Measurements from ENCODE around the gene CLDN20.

CLDN20 gene

GRCh38 chr6:155247618-155248007, 16.2 kb upstream of the CLDN20 start:
- Histone ChIP-seq H3K4me2 (ENCODE audit: low read length) (no peak overlapping the region), H3K79me2 (ENCODE audit: control insufficient read depth, insufficient read depth, low read length, poor library complexity) (no peaks in the 10 kb centered on the region), H3K79me1 (ENCODE audit: low read length) (no peaks in the 10 kb centered on the region), H3K4me1 (ENCODE audit: control insufficient read depth in 1 of 2, insufficient read depth in 2 of 2, low read length in 2 of 2) (peaks cover 6 to 8% of the 10 kb centered on the region in 2 experiments), H2BK12ac (ENCODE audit: low read length) (no peak overlapping the region), H2AFZ (ENCODE audit: insufficient read depth, low read length, poor library complexity) (no peak overlapping the region), H3K14ac (ENCODE audit: low read length) (no peak overlapping the region), H2BK120ac (ENCODE audit: insufficient read depth, low read length, poor library complexity) (no peak overlapping the region), H3K9ac (ENCODE audit: low read length) (no peak overlapping the region), H2AK5ac (ENCODE audit: low read length) (no peak overlapping the region), H3K9me3 (ENCODE audit: insufficient read depth, low read depth, low read length) (peaks cover 1% of the 10 kb centered on the region), H3K36me3 (ENCODE audit: control insufficient read depth in 1 of 2, insufficient read depth in 2 of 2, low read length in 2 of 2) (no peaks in the 10 kb centered on the region), H3K27ac (ENCODE audit: low read depth, low read length) (no peak overlapping the region), H4K8ac (ENCODE audit: low read depth, low read length) (no peak overlapping the region), H3K4me3 (ENCODE audit: low read depth, low read length) (no peak overlapping the region), H2BK5ac (ENCODE audit: low read depth, low read length, poor library complexity) (no peak overlapping the region), H3K27me3 (ENCODE audit: insufficient read depth, low read length) (no peaks in the 10 kb centered on the region), H3K4ac (ENCODE audit: low read depth, low read length) (no peak overlapping the region), H3K18ac (ENCODE audit: low read length) (no peak overlapping the region), H4K91ac (ENCODE audit: low read depth, low read length) (no peak overlapping the region), H3K23ac (ENCODE audit: low read length) (no peak overlapping the region), H4K12ac (ENCODE audit: low read depth, low read length) (no peak overlapping the region)
- WGBS (ENCODE audit: extremely low coverage, insufficient coverage, insufficient read length), result no CpG with 5 or more reads among the region's 5 CpGs
- no peak for DNase-seq

GRCh38 chr6:155248008-155249001, 15.5 kb upstream of the CLDN20 start:
- H2BK5ac ChIP-seq (ENCODE audit: low read depth, low read length, poor library complexity), result no peak overlapping the region
- peak overlapping the region; percentile 16 for H3K18ac ChIP-seq (ENCODE audit: low read length)
- H3K79me2 ChIP-seq (ENCODE audit: control insufficient read depth, insufficient read depth, low read length, poor library complexity), result no peaks in the 10 kb centered on the region
- no peak overlapping the region for H2BK120ac ChIP-seq (ENCODE audit: insufficient read depth, low read length, poor library complexity)
- H3K4me1 ChIP-seq (ENCODE audit: control insufficient read depth in 1 of 2, insufficient read depth in 2 of 2, low read length in 2 of 2), result peaks cover 9% of the 10 kb centered on the region in 2 experiments
- no CpG with 5 or more reads among the region's 30 CpGs for WGBS (ENCODE audit: extremely low coverage, insufficient coverage, insufficient read length)
- no peak overlapping the region for H3K23ac ChIP-seq (ENCODE audit: low read length)
- no peak overlapping the region for H4K12ac ChIP-seq (ENCODE audit: low read depth, low read length)
- no peak overlapping the region for H3K4me3 ChIP-seq (ENCODE audit: low read depth, low read length)
- H3K36me3 ChIP-seq (ENCODE audit: control insufficient read depth in 1 of 2, insufficient read depth in 2 of 2, low read length in 2 of 2), result no peaks in the 10 kb centered on the region
- H3K9me3 ChIP-seq (ENCODE audit: insufficient read depth, low read depth, low read length), result peaks cover 1% of the 10 kb centered on the region
- no peak overlapping the region for H3K4ac ChIP-seq (ENCODE audit: low read depth, low read length)
- no peak overlapping the region for H2AFZ ChIP-seq (ENCODE audit: insufficient read depth, low read length, poor library complexity)
- peak; percentile 63 to 69 for DNase-seq
- H3K79me1 ChIP-seq (ENCODE audit: low read length), result no peaks in the 10 kb centered on the region
- no peak overlapping the region for H2AK5ac ChIP-seq (ENCODE audit: low read length)
- H3K4me2 ChIP-seq (ENCODE audit: low read length), result no peak overlapping the region
- H3K14ac ChIP-seq (ENCODE audit: low read length), result no peak overlapping the region
- peak overlapping the region; percentile 6 for H2BK12ac ChIP-seq (ENCODE audit: low read length)
- H3K27me3 ChIP-seq (ENCODE audit: insufficient read depth, low read length), result no peaks in the 10 kb centered on the region
- H4K8ac ChIP-seq (ENCODE audit: low read depth, low read length), result no peak overlapping the region
- no peak overlapping the region for H3K9ac ChIP-seq (ENCODE audit: low read length)
- H4K91ac ChIP-seq (ENCODE audit: low read depth, low read length), result no peak overlapping the region
- H3K27ac ChIP-seq (ENCODE audit: low read depth, low read length), result no peak overlapping the region

GRCh38 chr6:155250701-155251381, 13.0 kb upstream of the CLDN20 start:
- WGBS (ENCODE audit: extremely low coverage, insufficient coverage, insufficient read length), result no CpG with 5 or more reads among the region's 10 CpGs
- H3K79me2 ChIP-seq (ENCODE audit: control insufficient read depth, insufficient read depth, low read length, poor library complexity), result no peaks in the 10 kb centered on the region

GRCh38 chr6:155252581-155252980, 11.2 kb upstream of the CLDN20 start:
- H4K91ac ChIP-seq (ENCODE audit: low read depth, low read length), result peak overlapping the region; percentile 2
- WGBS (ENCODE audit: extremely low coverage, insufficient coverage, insufficient read length), result no CpG with 5 or more reads among the region's 8 CpGs
- H2AFZ ChIP-seq (ENCODE audit: insufficient read depth, low read length, poor library complexity), result no peak overlapping the region

More at GRCh38 chr6:155250701-155251381, 13.0 kb upstream of the CLDN20 start:
- no peak overlapping the region for H2BK120ac ChIP-seq (ENCODE audit: insufficient read depth, low read length, poor library complexity)
- DNase-seq, result no peak
- H4K8ac ChIP-seq (ENCODE audit: low read depth, low read length), result no peak overlapping the region
- no peaks in the 10 kb centered on the region for H3K9me3 ChIP-seq (ENCODE audit: insufficient read depth, low read depth, low read length)
- no peaks in the 10 kb centered on the region for H3K27me3 ChIP-seq (ENCODE audit: insufficient read depth, low read length)
- H2BK12ac ChIP-seq (ENCODE audit: low read length), result no peak overlapping the region
- no peak overlapping the region for H3K4me2 ChIP-seq (ENCODE audit: low read length)
- H2BK5ac ChIP-seq (ENCODE audit: low read depth, low read length, poor library complexity), result no peak overlapping the region
- no peak overlapping the region for H3K4ac ChIP-seq (ENCODE audit: low read depth, low read length)
- peaks cover 9 to 14% of the 10 kb centered on the region in 2 experiments for H3K4me1 ChIP-seq (ENCODE audit: control insufficient read depth in 1 of 2, insufficient read depth in 2 of 2, low read length in 2 of 2)
- no peak overlapping the region for H3K23ac ChIP-seq (ENCODE audit: low read length)
- no peak overlapping the region for H2AK5ac ChIP-seq (ENCODE audit: low read length)
- H3K14ac ChIP-seq (ENCODE audit: low read length), result no peak overlapping the region
- no peak overlapping the region for H3K9ac ChIP-seq (ENCODE audit: low read length)
- H2AFZ ChIP-seq (ENCODE audit: insufficient read depth, low read length, poor library complexity), result no peak overlapping the region
- peaks cover 0 to 5% of the 10 kb centered on the region in 2 experiments for H3K36me3 ChIP-seq (ENCODE audit: control insufficient read depth in 1 of 2, insufficient read depth in 2 of 2, low read length in 2 of 2)
- no peak overlapping the region for H4K91ac ChIP-seq (ENCODE audit: low read depth, low read length)
- H3K79me1 ChIP-seq (ENCODE audit: low read length), result peaks cover 2% of the 10 kb centered on the region
- H3K18ac ChIP-seq (ENCODE audit: low read length), result no peak overlapping the region
- H4K12ac ChIP-seq (ENCODE audit: low read depth, low read length), result no peak overlapping the region
- H3K27ac ChIP-seq (ENCODE audit: low read depth, low read length), result no peak overlapping the region
- H3K4me3 ChIP-seq (ENCODE audit: low read depth, low read length), result no peak overlapping the region

More at GRCh38 chr6:155252581-155252980, 11.2 kb upstream of the CLDN20 start:
- H2BK120ac ChIP-seq (ENCODE audit: insufficient read depth, low read length, poor library complexity), result no peak overlapping the region
- H3K18ac ChIP-seq (ENCODE audit: low read length), result no peak overlapping the region
- no peak overlapping the region for H3K23ac ChIP-seq (ENCODE audit: low read length)
- peaks cover 8 to 13% of the 10 kb centered on the region in 2 experiments for H3K4me1 ChIP-seq (ENCODE audit: control insufficient read depth in 1 of 2, insufficient read depth in 2 of 2, low read length in 2 of 2)
- H3K4me2 ChIP-seq (ENCODE audit: low read length), result no peak overlapping the region
- H4K8ac ChIP-seq (ENCODE audit: low read depth, low read length), result no peak overlapping the region
- no peak overlapping the region for H2AK5ac ChIP-seq (ENCODE audit: low read length)
- H2BK12ac ChIP-seq (ENCODE audit: low read length), result no peak overlapping the region
- H3K14ac ChIP-seq (ENCODE audit: low read length), result no peak overlapping the region
- H3K79me1 ChIP-seq (ENCODE audit: low read length), result peaks cover 2% of the 10 kb centered on the region
- H3K27ac ChIP-seq (ENCODE audit: low read depth, low read length), result no peak overlapping the region
- H2BK5ac ChIP-seq (ENCODE audit: low read depth, low read length, poor library complexity), result peak overlapping the region; percentile 51
- no peak for DNase-seq
- no peaks in the 10 kb centered on the region for H3K9me3 ChIP-seq (ENCODE audit: insufficient read depth, low read depth, low read length)
- H3K4me3 ChIP-seq (ENCODE audit: low read depth, low read length), result no peak overlapping the region
- peaks cover 6 to 11% of the 10 kb centered on the region in 2 experiments for H3K36me3 ChIP-seq (ENCODE audit: control insufficient read depth in 1 of 2, insufficient read depth in 2 of 2, low read length in 2 of 2)
- H3K27me3 ChIP-seq (ENCODE audit: insufficient read depth, low read length), result no peaks in the 10 kb centered on the region
- H4K12ac ChIP-seq (ENCODE audit: low read depth, low read length), result no peak overlapping the region
- no peaks in the 10 kb centered on the region for H3K79me2 ChIP-seq (ENCODE audit: control insufficient read depth, insufficient read depth, low read length, poor library complexity)
- no peak overlapping the region for H3K4ac ChIP-seq (ENCODE audit: low read depth, low read length)
- H3K9ac ChIP-seq (ENCODE audit: low read length), result no peak overlapping the region

Measured in trophoblast cell (in vitro differentiated cells and primary cell).